Neutrophil (primary cell): ENCODE results near the gene CCDC102A.
A peak's percentile ranks its signal among the peaks of the same experiment; 100 is the strongest.

ENCODE experiments used
- H3K27ac ChIP-seq: fragments of 200-600 bp; sonication (generic); 2 replicates; pipeline ENCODE4 v1.5.1; 2016; ENCODE audit warnings: mild to moderate bottlenecking, moderate library complexity
- H3K27me3 ChIP-seq: fragments of 200-600 bp; sonication (generic); 2 replicates; pipeline ENCODE4 v1.6.0; 2016; ENCODE audit warnings: mild to moderate bottlenecking
- H3K36me3 ChIP-seq: fragments of 200-600 bp; sonication (generic); 2 replicates; pipeline ENCODE4 v1.5.1; 2017
- H3K4me1 ChIP-seq, 2 experiments: fragments of 200-600 bp in 1 of 2; sonication (generic) in 1 of 2; 1 replicate in 1 of 2; 2 replicates in 1 of 2; pipeline versions ENCODE4 v1.5.1 to v1.6.1; 2013 to 2016; ENCODE audit warnings: low read depth in 1 of 2, low read length in 1 of 2, mild to moderate bottlenecking in 1 of 2, moderate library complexity in 1 of 2; ENCODE audit not compliant: control insufficient read depth in 1 of 2, insufficient read depth in 1 of 2
- H3K4me3 ChIP-seq, 2 experiments: fragments of 200-600 bp in 1 of 2; sonication (generic) in 1 of 2; 1 replicate in 1 of 2; 2 replicates in 1 of 2; pipeline ENCODE4 v1.5.1; 2013 to 2016; ENCODE audit warnings: low read depth in 1 of 2, low read length in 1 of 2, mild to moderate bottlenecking in 1 of 2, moderate library complexity in 1 of 2
- H3K9me3 ChIP-seq: fragments of 200-600 bp; sonication (generic); 2 replicates; pipeline ENCODE4 v1.5.1; 2016
- TF ChIP-seq, protein P1 (sequence below): fragments of 200-600 bp; sonication (generic); IDR thresholded peaks from 2 replicates; pipeline ENCODE4 v1.5.1; 2016; ENCODE audit warnings: antibody characterized with exemption

CCDC102A gene

DNA sequence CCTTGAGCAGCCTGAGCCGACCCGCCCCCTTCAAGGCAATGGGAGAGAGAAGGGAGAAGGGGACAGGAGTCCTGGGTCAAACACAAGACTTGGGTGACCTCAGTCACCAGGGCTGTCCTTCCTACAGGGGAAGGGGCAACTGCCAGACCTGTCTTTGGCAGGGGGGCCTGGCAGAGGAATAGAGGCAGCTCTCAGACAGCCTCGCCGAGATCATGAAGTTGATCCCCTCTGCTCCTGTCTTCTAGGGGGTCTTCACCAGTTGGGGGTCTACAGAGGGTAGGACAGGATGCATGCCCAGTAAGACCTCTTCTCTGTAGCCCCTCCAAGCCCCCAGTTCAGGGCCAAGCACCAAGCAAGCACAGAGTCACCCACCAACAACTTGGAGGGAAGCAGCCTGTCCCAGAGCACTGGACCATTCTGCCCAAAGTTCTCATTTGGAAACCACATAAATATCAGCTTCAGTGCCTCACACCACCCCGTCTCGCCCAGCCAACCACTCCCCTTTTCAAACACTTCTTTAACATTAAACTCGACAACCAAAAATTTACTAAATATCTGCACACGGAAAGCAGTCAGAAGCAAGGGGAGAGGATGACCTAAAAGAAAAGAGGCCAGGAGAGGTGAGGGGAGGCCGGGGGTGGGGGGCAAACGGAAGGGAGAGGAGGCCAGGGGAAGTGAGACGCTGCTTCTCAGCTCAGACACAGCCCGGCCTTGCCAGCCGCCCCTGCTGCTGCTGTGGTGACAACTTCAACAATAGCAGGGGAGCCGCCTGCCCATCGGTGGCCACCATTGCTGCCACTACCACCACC, 57.8 kb downstream of the CCDC102A start:
- TF ChIP-seq, protein P1, sequence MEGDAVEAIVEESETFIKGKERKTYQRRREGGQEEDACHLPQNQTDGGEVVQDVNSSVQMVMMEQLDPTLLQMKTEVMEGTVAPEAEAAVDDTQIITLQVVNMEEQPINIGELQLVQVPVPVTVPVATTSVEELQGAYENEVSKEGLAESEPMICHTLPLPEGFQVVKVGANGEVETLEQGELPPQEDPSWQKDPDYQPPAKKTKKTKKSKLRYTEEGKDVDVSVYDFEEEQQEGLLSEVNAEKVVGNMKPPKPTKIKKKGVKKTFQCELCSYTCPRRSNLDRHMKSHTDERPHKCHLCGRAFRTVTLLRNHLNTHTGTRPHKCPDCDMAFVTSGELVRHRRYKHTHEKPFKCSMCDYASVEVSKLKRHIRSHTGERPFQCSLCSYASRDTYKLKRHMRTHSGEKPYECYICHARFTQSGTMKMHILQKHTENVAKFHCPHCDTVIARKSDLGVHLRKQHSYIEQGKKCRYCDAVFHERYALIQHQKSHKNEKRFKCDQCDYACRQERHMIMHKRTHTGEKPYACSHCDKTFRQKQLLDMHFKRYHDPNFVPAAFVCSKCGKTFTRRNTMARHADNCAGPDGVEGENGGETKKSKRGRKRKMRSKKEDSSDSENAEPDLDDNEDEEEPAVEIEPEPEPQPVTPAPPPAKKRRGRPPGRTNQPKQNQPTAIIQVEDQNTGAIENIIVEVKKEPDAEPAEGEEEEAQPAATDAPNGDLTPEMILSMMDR: no peak
- Histone ChIP-seq H3K4me3 (no peak overlapping the region), H3K27ac (no peak overlapping the region), H3K27me3 (peaks cover 37% of the 10 kb centered on the region), H3K4me1 (peaks cover 30 to 40% of the 10 kb centered on the region in 2 experiments), H3K36me3 (no peaks in the 10 kb centered on the region), H3K9me3 (no peaks in the 10 kb centered on the region)

DNA sequence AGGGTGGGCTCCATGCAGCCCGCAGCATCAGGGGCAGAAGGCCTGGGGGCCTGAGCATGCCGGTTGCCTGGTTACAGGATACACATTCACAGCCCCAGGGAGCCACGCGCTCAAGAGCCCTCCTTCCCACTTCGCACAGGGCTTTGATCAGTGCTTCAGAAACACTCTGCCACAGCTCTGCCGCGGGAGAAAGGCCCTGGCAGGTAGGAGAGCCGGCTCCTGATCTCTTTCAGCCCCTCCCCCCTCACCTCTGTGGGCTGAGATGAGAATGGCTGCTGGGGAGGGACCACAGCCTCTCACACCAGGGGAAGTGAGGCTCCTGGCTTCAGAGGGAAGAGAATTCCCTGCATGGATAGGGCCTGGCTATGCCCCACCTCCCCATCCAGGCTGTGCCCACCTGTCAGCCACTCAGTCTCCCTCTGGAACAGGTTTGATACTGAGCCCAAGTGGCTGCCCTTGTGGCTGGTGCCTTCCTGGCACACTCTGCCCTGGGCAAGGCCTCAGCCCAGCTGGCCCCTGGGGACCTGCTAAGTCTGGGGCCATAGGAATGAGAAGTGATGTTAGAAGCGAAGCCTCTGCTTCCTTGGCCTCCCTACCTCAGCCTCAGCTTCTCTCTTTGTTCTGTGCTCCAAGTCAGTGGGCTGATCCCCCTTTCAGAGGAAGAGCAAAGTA, 58.7 kb downstream of the CCDC102A start:
- TF ChIP-seq, protein P1: no peak
- H3K9me3 ChIP-seq: no peaks in the 10 kb centered on the region
- no peak overlapping the region for H3K27ac ChIP-seq
- H3K4me1 ChIP-seq: peaks cover 35 to 49% of the 10 kb centered on the region in 2 experiments
- no peak overlapping the region for H3K4me3 ChIP-seq
- peaks cover 3% of the 10 kb centered on the region for H3K36me3 ChIP-seq
- peaks cover 37% of the 10 kb centered on the region for H3K27me3 ChIP-seq

DNA sequence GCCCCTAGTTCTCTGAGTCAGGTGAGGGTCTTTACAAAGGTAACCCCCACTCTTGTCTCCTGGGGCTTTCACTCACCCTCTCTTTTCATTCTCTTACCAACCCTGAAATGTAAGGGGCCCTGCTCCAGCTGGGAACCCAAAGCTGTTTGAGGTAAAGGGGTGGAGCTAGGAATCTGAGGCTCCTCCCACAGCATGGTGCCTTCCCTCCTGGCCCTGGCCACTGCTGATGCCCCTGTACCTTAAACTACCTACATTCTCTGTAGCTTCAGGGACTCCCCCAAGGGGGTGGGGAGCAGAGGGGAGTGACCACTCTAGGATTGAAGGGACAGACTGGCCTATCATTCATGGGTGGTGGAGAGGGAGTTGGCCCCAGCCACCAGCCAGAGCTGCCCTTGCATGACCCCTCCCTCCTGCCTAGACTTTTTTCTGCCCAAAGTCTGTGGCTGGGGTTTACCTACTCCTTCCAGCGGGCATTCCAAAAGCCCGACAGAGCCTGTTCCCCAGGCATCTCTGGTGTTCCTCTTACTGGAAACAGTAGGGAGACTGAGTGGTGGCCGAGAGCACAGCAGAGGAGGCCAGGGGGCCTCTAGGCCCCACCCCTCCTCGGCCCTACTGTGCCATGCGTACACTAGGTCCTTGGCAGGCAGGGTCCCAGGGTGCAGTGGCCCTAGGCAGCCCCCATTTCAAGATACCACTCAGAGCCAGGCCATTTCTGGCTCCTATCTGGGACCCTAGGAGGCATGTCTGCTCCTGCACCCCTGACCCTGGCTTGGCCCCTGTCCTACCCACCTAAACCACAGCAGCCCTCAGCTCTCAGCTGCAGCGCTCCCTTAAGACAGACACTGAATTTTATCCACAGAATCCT, 59.6 kb downstream of the CCDC102A start:
- TF ChIP-seq, protein P1: no peak
- H3K9me3 ChIP-seq: no peaks in the 10 kb centered on the region
- H3K4me3 ChIP-seq: no peak overlapping the region
- peaks cover 37% of the 10 kb centered on the region for H3K27me3 ChIP-seq
- H3K36me3 ChIP-seq: peaks cover 10% of the 10 kb centered on the region
- H3K4me1 ChIP-seq: peaks cover 44 to 58% of the 10 kb centered on the region in 2 experiments
- no peak overlapping the region for H3K27ac ChIP-seq

DNA sequence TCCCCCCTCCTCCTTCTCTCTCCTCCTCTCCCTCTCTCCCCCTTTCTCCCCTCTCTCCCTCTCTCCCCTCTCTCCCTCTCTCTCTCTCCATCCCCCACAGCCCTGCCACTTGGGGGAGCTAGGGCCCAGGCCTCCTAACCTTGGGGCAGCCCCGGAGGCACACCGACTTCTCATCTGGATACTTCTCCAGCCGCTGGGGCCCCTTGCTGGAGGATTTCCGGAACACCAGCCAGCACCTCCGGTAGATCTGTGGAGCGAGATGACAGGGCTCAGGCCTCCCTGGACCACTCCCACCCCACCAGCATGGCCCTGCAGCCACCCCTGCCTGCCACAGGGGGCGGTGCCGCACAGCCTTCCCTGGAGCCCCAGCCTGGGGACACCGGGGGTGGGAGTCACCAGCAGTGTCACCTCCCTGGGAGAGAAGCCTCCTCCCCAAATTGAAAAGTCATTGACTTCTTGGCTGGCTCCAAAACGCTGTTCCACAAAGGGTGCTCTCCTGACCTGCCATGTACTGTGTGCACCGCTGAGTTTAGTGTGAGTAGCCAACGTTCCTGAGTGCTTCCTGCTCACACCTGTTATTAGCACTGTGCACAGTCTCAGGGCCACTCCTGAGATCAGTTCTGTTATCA, 60.5 kb downstream of the CCDC102A start:
- Histone ChIP-seq H3K9me3 (no peaks in the 10 kb centered on the region), H3K4me1 (peaks cover 54 to 66% of the 10 kb centered on the region in 2 experiments), H3K27ac (no peak overlapping the region), H3K4me3 (peak overlapping the region; percentile 34 to 39), H3K36me3 (peaks cover 15% of the 10 kb centered on the region), H3K27me3 (peaks cover 37% of the 10 kb centered on the region)
- TF ChIP-seq, protein P1: peak; percentile 78
